Trophoblast cell (in vitro differentiated cells and primary cell): Measurements from ENCODE around the gene HEATR1.

Experiments used
- DNase-seq, 2 donors: peaks; one replicate each; pipeline ENCODE4 v3.0.0-alpha.2; 2016
- H2AFZ ChIP-seq: 2 replicates; pipeline ENCODE4 v1.6.1; 2013; ENCODE audit warnings: low read length, moderate library complexity, mild to moderate bottlenecking; ENCODE audit not compliant: insufficient read depth, poor library complexity
- H2AK5ac ChIP-seq: 2 replicates; pipeline ENCODE4 v1.6.1; 2013; ENCODE audit warnings: mild to moderate bottlenecking, low read length
- H2BK120ac ChIP-seq: 2 replicates; pipeline ENCODE4 v1.6.1; 2013; ENCODE audit warnings: low read length, mild to moderate bottlenecking, moderate library complexity; ENCODE audit not compliant: insufficient read depth, poor library complexity
- H2BK12ac ChIP-seq: 2 replicates; pipeline ENCODE4 v1.6.1; 2013; ENCODE audit warnings: mild to moderate bottlenecking, low read length, moderate library complexity
- H2BK5ac ChIP-seq: 2 replicates; pipeline ENCODE4 v1.6.1; 2013; ENCODE audit warnings: low read length, low read depth, moderate library complexity, mild to moderate bottlenecking; ENCODE audit not compliant: poor library complexity
- H3K14ac ChIP-seq: 2 replicates; pipeline ENCODE4 v1.6.1; 2013; ENCODE audit warnings: mild to moderate bottlenecking, low read length
- H3K18ac ChIP-seq: 2 replicates; pipeline ENCODE4 v1.6.1; 2013; ENCODE audit warnings: mild to moderate bottlenecking, low read length
- H3K23ac ChIP-seq: 2 replicates; pipeline ENCODE4 v1.6.1; 2013; ENCODE audit warnings: low read length
- H3K27ac ChIP-seq: 2 replicates; pipeline ENCODE4 v1.5.1; 2013; ENCODE audit warnings: low read depth, mild to moderate bottlenecking, inconsistent platforms, low read length, moderate library complexity
- H3K27me3 ChIP-seq: 2 replicates; pipeline ENCODE4 v1.6.1; 2013; ENCODE audit warnings: inconsistent platforms, mild to moderate bottlenecking, low read length, moderate library complexity; ENCODE audit not compliant: insufficient read depth
- H3K36me3 ChIP-seq, 2 experiments: 1 replicate in 1 of 2; 2 replicates in 1 of 2; pipeline ENCODE4 v1.6.1; 2013; ENCODE audit warnings: low read length in 2 of 2, mild to moderate bottlenecking in 2 of 2, moderate library complexity in 1 of 2; ENCODE audit not compliant: insufficient read depth in 2 of 2, control insufficient read depth in 1 of 2
- H3K4ac ChIP-seq: 2 replicates; pipeline ENCODE4 v1.6.1; 2013; ENCODE audit warnings: low read depth, mild to moderate bottlenecking, low read length, moderate library complexity
- H3K4me1 ChIP-seq, 2 experiments: 1 replicate in 1 of 2; 2 replicates in 1 of 2; pipeline ENCODE4 v1.6.1; 2013; ENCODE audit warnings: low read length in 2 of 2, mild to moderate bottlenecking in 2 of 2, moderate library complexity in 1 of 2; ENCODE audit not compliant: insufficient read depth in 2 of 2, control insufficient read depth in 1 of 2
- H3K4me2 ChIP-seq: 2 replicates; pipeline ENCODE4 v1.6.1; 2013; ENCODE audit warnings: inconsistent platforms, mild to moderate bottlenecking, low read length, moderate library complexity
- H3K4me3 ChIP-seq: 2 replicates; pipeline ENCODE4 v1.5.1; 2013; ENCODE audit warnings: mild to moderate bottlenecking, low read depth, low read length, inconsistent platforms
- H3K79me1 ChIP-seq: one replicate; pipeline ENCODE4 v1.6.1; 2013; ENCODE audit warnings: low read length
- H3K79me2 ChIP-seq: 2 replicates; pipeline ENCODE4 v1.6.1; 2013; ENCODE audit warnings: low read length, mild to moderate bottlenecking; ENCODE audit not compliant: control insufficient read depth, insufficient read depth, poor library complexity
- H3K9ac ChIP-seq: 2 replicates; pipeline ENCODE4 v1.6.1; 2013; ENCODE audit warnings: mild to moderate bottlenecking, low read length
- H3K9me3 ChIP-seq: 2 replicates; pipeline ENCODE4 v1.6.1; 2013; ENCODE audit warnings: low read depth, mild to moderate bottlenecking, control low read depth, inconsistent platforms, low read length; ENCODE audit not compliant: insufficient read depth
- H4K12ac ChIP-seq: 2 replicates; pipeline ENCODE4 v1.6.1; 2013; ENCODE audit warnings: low read depth, mild to moderate bottlenecking, low read length, moderate library complexity
- H4K8ac ChIP-seq: 2 replicates; pipeline ENCODE4 v1.6.1; 2013; ENCODE audit warnings: low read depth, mild to moderate bottlenecking, low read length, moderate library complexity
- H4K91ac ChIP-seq: one replicate; pipeline ENCODE4 v1.6.1; 2013; ENCODE audit warnings: low read depth, mild to moderate bottlenecking, low read length, moderate library complexity
- WGBS: extraction: QIAGEN DNeasy Blood & Tissue Kit; methylation state at CpG from one replicate; pipeline ENCODE4 v1.1.7; 2013; ENCODE audit warnings: missing lambda C conversion rate; ENCODE audit not compliant: insufficient read length, insufficient coverage; ENCODE audit errors: extremely low coverage; 5-methylcytosine and 5-hydroxymethylcytosine counted together

The HEATR1 gene

GRCh38 chr1:236534151-236534651 is 70.1 kb downstream of the HEATR1 start:
- H4K91ac ChIP-seq, result no peak overlapping the region
- H3K4me1 ChIP-seq, result peaks cover 0 to 10% of the 10 kb centered on the region in 2 experiments
- H3K79me1 ChIP-seq, result no peaks in the 10 kb centered on the region
- H3K18ac ChIP-seq, result no peak overlapping the region
- no peak overlapping the region for H2BK12ac ChIP-seq
- H3K9ac ChIP-seq, result no peak overlapping the region
- no peak overlapping the region for H3K4ac ChIP-seq
- DNase-seq, result no peak
- H2BK120ac ChIP-seq, result no peak overlapping the region
- no peak overlapping the region for H3K14ac ChIP-seq
- peaks cover 3 to 8% of the 10 kb centered on the region in 2 experiments for H3K36me3 ChIP-seq
- H3K23ac ChIP-seq, result no peak overlapping the region
- H3K4me3 ChIP-seq, result no peak overlapping the region
- H3K27ac ChIP-seq, result no peak overlapping the region
- H3K9me3 ChIP-seq, result no peaks in the 10 kb centered on the region
- no CpG with 5 or more reads among the region's 4 CpGs for WGBS
- no peak overlapping the region for H2BK5ac ChIP-seq
- H4K12ac ChIP-seq, result no peak overlapping the region
- no peak overlapping the region for H2AK5ac ChIP-seq
- no peaks in the 10 kb centered on the region for H3K27me3 ChIP-seq
- no peaks in the 10 kb centered on the region for H3K79me2 ChIP-seq
- H2AFZ ChIP-seq, result no peak overlapping the region
- H4K8ac ChIP-seq, result no peak overlapping the region
- H3K4me2 ChIP-seq, result no peak overlapping the region

GRCh38 chr1:236532850-236533249 is 71.5 kb downstream of the HEATR1 start:
- Histone ChIP-seq H3K4me1 (peaks cover 0 to 10% of the 10 kb centered on the region in 2 experiments), H3K4me2 (no peak overlapping the region)

GRCh38 chr1:236530959-236531358 is 73.4 kb downstream of the HEATR1 start:
- no peak for DNase-seq
- Histone ChIP-seq H2AFZ (no peak overlapping the region), H3K36me3 (no peaks in the 10 kb centered on the region), H3K79me2 (no peaks in the 10 kb centered on the region), H3K79me1 (no peaks in the 10 kb centered on the region), H3K14ac (no peak overlapping the region), H3K23ac (no peak overlapping the region), H4K91ac (no peak overlapping the region), H4K12ac (no peak overlapping the region), H3K27ac (no peak overlapping the region), H3K4me3 (no peak overlapping the region), H2BK12ac (no peak overlapping the region), H3K4ac (no peak overlapping the region), H2BK120ac (no peak overlapping the region), H4K8ac (no peak overlapping the region), H3K27me3 (no peaks in the 10 kb centered on the region), H3K18ac (no peak overlapping the region), H3K4me1 (peaks cover 0 to 5% of the 10 kb centered on the region in 2 experiments), H3K9me3 (no peaks in the 10 kb centered on the region), H2BK5ac (no peak overlapping the region), H3K4me2 (no peak overlapping the region), H2AK5ac (no peak overlapping the region), H3K9ac (no peak overlapping the region)
- WGBS, result no CpG with 5 or more reads among the region's 5 CpGs

More at GRCh38 chr1:236532850-236533249, 71.5 kb downstream of the HEATR1 start:
- H2AFZ ChIP-seq, result no peak overlapping the region
- no peaks in the 10 kb centered on the region for H3K9me3 ChIP-seq
- H2BK5ac ChIP-seq, result no peak overlapping the region
- H3K4ac ChIP-seq, result no peak overlapping the region
- no peak overlapping the region for H3K14ac ChIP-seq
- no peak overlapping the region for H4K91ac ChIP-seq
- H3K36me3 ChIP-seq, result no peaks in the 10 kb centered on the region
- H2AK5ac ChIP-seq, result no peak overlapping the region
- H3K79me2 ChIP-seq, result no peaks in the 10 kb centered on the region
- H3K27ac ChIP-seq, result no peak overlapping the region
- H3K9ac ChIP-seq, result no peak overlapping the region
- no peak overlapping the region for H2BK12ac ChIP-seq
- H3K27me3 ChIP-seq, result no peaks in the 10 kb centered on the region
- no peak overlapping the region for H4K8ac ChIP-seq
- no peak for DNase-seq
- no peak overlapping the region for H3K4me3 ChIP-seq
- H4K12ac ChIP-seq, result no peak overlapping the region
- no peak overlapping the region for H3K18ac ChIP-seq
- WGBS, result no CpG with 5 or more reads among the region's 4 CpGs
- H2BK120ac ChIP-seq, result no peak overlapping the region
- no peak overlapping the region for H3K23ac ChIP-seq
- H3K79me1 ChIP-seq, result no peaks in the 10 kb centered on the region

- H3K4me1 ChIP-seq, result no peaks in the 10 kb centered on the region
- H3K36me3 ChIP-seq, result no peaks in the 10 kb centered on the region
- no peaks in the 10 kb centered on the region for H3K79me2 ChIP-seq
- no peak overlapping the region for H4K91ac ChIP-seq
- H4K8ac ChIP-seq, result no peak overlapping the region
- DNase-seq, result no peak
- H3K9ac ChIP-seq, result no peak overlapping the region
- H2BK120ac ChIP-seq, result no peak overlapping the region
- H3K27me3 ChIP-seq, result no peaks in the 10 kb centered on the region
- H3K9me3 ChIP-seq, result no peaks in the 10 kb centered on the region
- H3K79me1 ChIP-seq, result no peaks in the 10 kb centered on the region
- WGBS, result no CpG with 5 or more reads among the region's 1 CpG
- no peak overlapping the region for H3K27ac ChIP-seq
- H3K4ac ChIP-seq, result no peak overlapping the region
- no peak overlapping the region for H3K23ac ChIP-seq
- H2BK12ac ChIP-seq, result no peak overlapping the region
- no peak overlapping the region for H3K18ac ChIP-seq
- no peak overlapping the region for H2AK5ac ChIP-seq
- H2BK5ac ChIP-seq, result no peak overlapping the region
- no peak overlapping the region for H3K4me3 ChIP-seq
- H3K4me2 ChIP-seq, result no peak overlapping the region
- H3K14ac ChIP-seq, result no peak overlapping the region
- no peak overlapping the region for H2AFZ ChIP-seq
- no peak overlapping the region for H4K12ac ChIP-seq
Observed at GRCh38 chr1:236530286-236530685, 74.0 kb downstream of the HEATR1 start.
